Esophagus squamous epithelium (tissue), 5 donors: Measurements from ENCODE around the gene ULBP1. TPM values are rescaled to one million over a fixed set of nuclear protein-coding genes. Genes with fewer than 3 reads are reported as not detected.

Experiments
- DNase-seq: peaks from one replicate; lab custom pipeline; 2025; lab: John Stamatoyannopoulos, UW
- H3K27ac ChIP-seq, 4 donors: fragments of 200-600 bp; sonication (generic); one replicate each; pipeline ENCODE4 v1.5.1; 2016 to 2019; ENCODE audit warnings: mild to moderate bottlenecking in 1 of 4
- H3K27me3 ChIP-seq, 4 donors: fragments of 200-600 bp; sonication (generic); 1 replicate in 3 of 4; 2 replicates in 1 of 4; pipeline versions ENCODE4 v1.5.1 to v1.6.0; 2017 to 2021; ENCODE audit warnings: antibody characterized with exemption in 1 of 4
- H3K36me3 ChIP-seq, 3 donors: fragments of 200-600 bp; sonication (generic); one replicate each; pipeline ENCODE4 v1.5.1; 2016 to 2019
- H3K4me1 ChIP-seq, 3 donors: fragments of 200-600 bp; sonication (generic); one replicate each; pipeline ENCODE4 v1.5.1; 2017 to 2019
- H3K4me3 ChIP-seq, 4 donors: fragments of 200-600 bp; sonication (generic); 1 replicate in 3 of 4; 2 replicates in 1 of 4; pipeline ENCODE4 v1.5.1; 2016 to 2019; ENCODE audit warnings: mild to moderate bottlenecking in 2 of 4, moderate library complexity in 1 of 4
- H3K9me3 ChIP-seq, 3 donors: fragments of 200-600 bp; sonication (generic); one replicate each; pipeline ENCODE4 v1.5.1; 2016 to 2019
- POLR2A ChIP-seq, 4 donors: fragments of 450-650 bp; IDR thresholded peaks; one replicate each; pipeline ENCODE4 v1.6.1; 2017; ENCODE audit warnings: antibody characterized with exemption in 4 of 4, mild to moderate bottlenecking in 4 of 4, moderate library complexity in 3 of 4
- WGBS, 2 donors: methylation state at CpG; one replicate each; pipeline ENCODE4 v1.1.5; 2018; 5-methylcytosine and 5-hydroxymethylcytosine counted together
- intact Hi-C: fragments of 100-400 bp; cut with DNase I; formaldehyde crosslinking; loops from one replicate; pipeline ENCODE4 v1.15.0; 2022
- total RNA-seq, 4 donors: library from RNA; depleted of rRNA; stranded (reverse); fragments of >200 nt; gene quantifications; one replicate each; pipeline ENCODE4 v1.1.0, GENCODE V29; 2016
- TF ChIP-seq, protein P1 (sequence below), 6 experiments: fragments of 450-650 bp in 4 of 6; fragments of 200-600 bp in 2 of 6; sonication (generic) in 2 of 6; IDR thresholded peaks; one replicate each; pipeline ENCODE4 v1.5.1; 2016 to 2019; ENCODE audit warnings: antibody characterized with exemption in 6 of 6, mild to moderate bottlenecking in 4 of 6, moderate library complexity in 4 of 6
- donor health status: DM: yes; HTN: yes; CAD: no.

Gene ULBP1
- total RNA-seq, 4 donors from 2014 or later: 0.26 to 0.27 TPM; not detected in 2

DNA sequence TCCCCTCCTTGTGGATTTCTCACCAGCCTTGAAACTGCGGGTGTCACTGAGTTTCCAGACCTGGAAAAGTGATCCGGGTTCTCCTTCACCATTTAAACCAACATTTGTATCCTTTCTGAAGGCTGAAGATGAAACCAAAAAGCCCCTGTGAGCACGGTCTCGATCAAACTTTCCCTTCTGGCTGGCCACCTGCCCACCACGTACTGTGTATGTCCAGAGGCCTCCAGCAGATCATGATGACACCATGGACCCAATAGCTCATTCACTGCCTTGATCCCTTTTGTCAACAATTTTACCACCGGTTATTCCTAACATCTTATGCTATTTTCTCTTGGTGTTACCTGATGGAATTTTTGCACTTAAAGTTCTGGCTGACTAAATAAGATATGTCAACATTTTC is 15.6 kb downstream of the ULBP1 start:
- Histone ChIP-seq H3K27me3 (peaks cover 0 to 89% (median 3%) of the 10 kb centered on the region in 4 donors), H3K27ac (no peak overlapping the region), H3K9me3 (no peaks in the 10 kb centered on the region), H3K36me3 (no peaks in the 10 kb centered on the region), H3K4me1 (no peaks in the 10 kb centered on the region), H3K4me3 (no peak overlapping the region)
- TF ChIP-seq, protein P1, sequence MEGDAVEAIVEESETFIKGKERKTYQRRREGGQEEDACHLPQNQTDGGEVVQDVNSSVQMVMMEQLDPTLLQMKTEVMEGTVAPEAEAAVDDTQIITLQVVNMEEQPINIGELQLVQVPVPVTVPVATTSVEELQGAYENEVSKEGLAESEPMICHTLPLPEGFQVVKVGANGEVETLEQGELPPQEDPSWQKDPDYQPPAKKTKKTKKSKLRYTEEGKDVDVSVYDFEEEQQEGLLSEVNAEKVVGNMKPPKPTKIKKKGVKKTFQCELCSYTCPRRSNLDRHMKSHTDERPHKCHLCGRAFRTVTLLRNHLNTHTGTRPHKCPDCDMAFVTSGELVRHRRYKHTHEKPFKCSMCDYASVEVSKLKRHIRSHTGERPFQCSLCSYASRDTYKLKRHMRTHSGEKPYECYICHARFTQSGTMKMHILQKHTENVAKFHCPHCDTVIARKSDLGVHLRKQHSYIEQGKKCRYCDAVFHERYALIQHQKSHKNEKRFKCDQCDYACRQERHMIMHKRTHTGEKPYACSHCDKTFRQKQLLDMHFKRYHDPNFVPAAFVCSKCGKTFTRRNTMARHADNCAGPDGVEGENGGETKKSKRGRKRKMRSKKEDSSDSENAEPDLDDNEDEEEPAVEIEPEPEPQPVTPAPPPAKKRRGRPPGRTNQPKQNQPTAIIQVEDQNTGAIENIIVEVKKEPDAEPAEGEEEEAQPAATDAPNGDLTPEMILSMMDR (IDR thresholded peaks at IDR 0.05): no peak
- TF ChIP-seq POLR2A (IDR thresholded peaks at IDR 0.05): no peak
- intact Hi-C loops: no loop called here
- 66 to 69% methylated on average over 6 of the region's 6 CpGs for WGBS, 2 donors
- DNase-seq: no peak

DNA sequence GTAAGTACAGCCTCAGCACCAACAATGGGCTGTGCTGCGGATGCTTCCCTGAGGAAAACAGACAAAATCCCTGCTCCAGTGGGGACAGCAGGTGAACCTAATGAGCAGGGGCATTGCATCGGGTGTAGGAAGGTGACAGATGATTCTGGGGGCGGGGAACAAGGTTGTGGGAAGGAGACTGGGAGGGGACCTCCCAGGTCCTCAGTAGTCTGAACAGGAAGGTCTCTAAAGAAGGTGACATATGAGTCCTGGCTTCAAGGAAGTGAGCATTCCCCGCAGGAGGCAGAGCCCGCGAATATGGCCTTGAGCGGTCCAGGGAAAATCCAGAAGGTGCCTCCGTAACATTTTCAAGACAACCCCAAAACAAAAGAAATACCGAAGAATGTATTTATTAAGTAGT is 19.4 kb downstream of the ULBP1 start:
- TF ChIP-seq, protein P1 (IDR thresholded peaks at IDR 0.05): no peak
- TF ChIP-seq POLR2A (IDR thresholded peaks at IDR 0.05): no peak
- Histone ChIP-seq H3K27me3 (peaks cover 15 to 91% (median 26%) of the 10 kb centered on the region in 4 donors), H3K4me1 (no peaks in the 10 kb centered on the region), H3K36me3 (no peaks in the 10 kb centered on the region), H3K27ac (no peak overlapping the region), H3K4me3 (no peak overlapping the region), H3K9me3 (peaks cover 0 to 10% (median 0%) of the 10 kb centered on the region in 3 donors)
- intact Hi-C loops: no loop called here
- WGBS, 2 donors: 24 to 34% methylated on average over 6 to 8 of the region's 9 CpGs
- no peak for DNase-seq

DNA sequence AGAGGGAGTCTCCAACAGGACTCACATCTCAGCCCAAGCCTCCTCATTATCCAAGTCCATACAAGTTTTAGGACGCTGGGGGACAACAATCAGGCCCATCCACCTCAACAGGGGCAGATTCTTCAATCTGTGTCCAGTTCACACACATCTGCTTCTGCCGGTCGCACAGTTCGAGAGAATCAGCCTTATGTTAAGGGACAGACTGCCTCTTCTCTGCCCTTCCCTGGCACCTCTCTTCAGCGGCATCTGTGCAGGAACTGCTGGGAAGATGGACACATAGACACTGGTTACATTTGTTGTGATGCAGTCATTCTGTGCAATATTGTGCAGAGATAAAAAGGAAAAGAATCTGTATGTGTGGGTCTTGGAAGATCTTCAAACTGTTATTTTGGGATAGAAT is 21.0 kb downstream of the ULBP1 start:
- Histone ChIP-seq H3K4me1 (peaks cover under 1 to 7% (median under 1%) of the 10 kb centered on the region in 3 donors), H3K4me3 (no peak overlapping the region), H3K27ac (no peak overlapping the region), H3K9me3 (peaks cover 0 to 18% (median 7%) of the 10 kb centered on the region in 3 donors), H3K27me3 (peaks cover 23 to 91% (median 41%) of the 10 kb centered on the region in 4 donors), H3K36me3 (no peaks in the 10 kb centered on the region)
- no peak for DNase-seq
- WGBS, 2 donors: 25 to 47% methylated on average over 1 to 5 of the region's 5 CpGs
- no peak for TF ChIP-seq POLR2A (IDR thresholded peaks at IDR 0.05)
- TF ChIP-seq, protein P1 (IDR thresholded peaks at IDR 0.05): no peak
- intact Hi-C loops: no loop called here

DNA sequence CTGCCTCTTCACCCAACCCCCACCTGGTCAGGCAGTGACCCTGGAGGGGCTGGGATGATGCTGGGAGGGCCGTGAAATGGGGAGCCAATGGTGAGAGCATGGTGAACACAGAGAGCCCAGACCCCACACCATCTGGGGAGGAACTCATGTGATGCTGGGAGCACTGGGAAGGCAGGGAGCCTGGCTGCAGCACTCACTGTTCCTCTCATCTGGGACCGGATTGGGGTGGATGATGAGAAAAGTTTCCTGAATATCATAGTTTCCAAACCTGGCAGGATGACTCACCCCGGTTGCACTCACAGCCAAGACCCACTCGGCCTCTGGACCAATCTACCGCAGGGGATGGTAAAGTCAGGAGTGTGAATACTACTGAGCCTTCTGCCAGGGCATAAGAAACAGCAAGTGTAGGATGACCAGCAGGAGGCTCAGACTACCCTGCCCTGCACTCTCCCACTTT is 21.8 kb downstream of the ULBP1 start:
- peaks cover 23 to 93% (median 44%) of the 10 kb centered on the region in 4 donors for H3K27me3 ChIP-seq
- no peak for TF ChIP-seq POLR2A (IDR thresholded peaks at IDR 0.05)
- TF ChIP-seq, protein P1 (IDR thresholded peaks at IDR 0.05): no peak
- DNase-seq: no peak
- intact Hi-C loops: no loop called here
- peaks cover 7 to 14% (median 8%) of the 10 kb centered on the region in 3 donors for H3K4me1 ChIP-seq
- WGBS, 2 donors: 0% methylated on average over 2 to 3 of the region's 5 CpGs
- no peak overlapping the region for H3K27ac ChIP-seq
- no peak overlapping the region for H3K4me3 ChIP-seq
- H3K9me3 ChIP-seq: peaks cover 0 to 18% (median 7%) of the 10 kb centered on the region in 3 donors
- H3K36me3 ChIP-seq: no peaks in the 10 kb centered on the region

DNA sequence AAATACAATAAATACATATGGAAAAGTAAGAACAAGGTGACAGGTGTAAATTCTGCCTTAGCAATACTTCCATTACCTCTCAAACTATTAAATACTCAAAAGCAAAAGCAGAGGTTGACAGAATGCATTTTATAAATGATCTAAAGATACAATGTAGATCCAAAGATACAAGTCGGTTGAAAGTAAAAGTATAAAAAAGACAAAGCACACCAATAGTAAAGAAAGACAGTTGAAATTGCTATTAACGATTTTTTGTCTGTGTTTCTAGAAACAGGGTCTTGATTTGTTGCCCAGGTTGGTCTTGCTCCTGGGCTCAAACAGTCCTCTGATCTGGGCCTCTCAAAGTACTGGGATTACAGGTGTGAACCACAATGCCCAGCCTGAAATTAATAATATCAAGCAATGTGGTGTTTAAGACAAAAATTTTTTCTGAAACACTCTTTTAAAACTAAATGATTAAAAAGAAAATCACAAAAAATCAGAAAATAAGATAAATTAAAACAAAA is 23.9 kb downstream of the ULBP1 start:
- no peak overlapping the region for H3K4me3 ChIP-seq
- 30 to 41% methylated on average over 2 of the region's 2 CpGs for WGBS, 2 donors
- H3K36me3 ChIP-seq: no peaks in the 10 kb centered on the region
- intact Hi-C loops: no loop called here
- H3K9me3 ChIP-seq: peaks cover 0 to 18% (median 7%) of the 10 kb centered on the region in 3 donors
- no peak for DNase-seq
- no peak overlapping the region for H3K27ac ChIP-seq
- peaks cover 14 to 25% (median 16%) of the 10 kb centered on the region in 3 donors for H3K4me1 ChIP-seq
- peaks cover 23 to 93% (median 57%) of the 10 kb centered on the region in 4 donors for H3K27me3 ChIP-seq
- TF ChIP-seq, protein P1 (IDR thresholded peaks at IDR 0.05): no peak
- TF ChIP-seq POLR2A (IDR thresholded peaks at IDR 0.05): no peak
